Trophoblast cell (in vitro differentiated cells and primary cell): ENCODE results near the gene PRG2.
A peak's percentile ranks its signal among the peaks of the same experiment; 100 is the strongest.
"Not testable (repeated sequence)": the region's sequence is repeated elsewhere in the genome, so short reads cannot be mapped to it uniquely, and the experiment has no call there.

Source experiments
- DNase-seq, 2 donors: peaks; one replicate each; pipeline ENCODE4 v3.0.0-alpha.2; 2016
- H2AFZ ChIP-seq: 2 replicates; pipeline ENCODE4 v1.6.1; 2013; ENCODE audit warnings: low read length, moderate library complexity, mild to moderate bottlenecking; ENCODE audit not compliant: insufficient read depth, poor library complexity
- H2AK5ac ChIP-seq: 2 replicates; pipeline ENCODE4 v1.6.1; 2013; ENCODE audit warnings: mild to moderate bottlenecking, low read length
- H2BK120ac ChIP-seq: 2 replicates; pipeline ENCODE4 v1.6.1; 2013; ENCODE audit warnings: low read length, mild to moderate bottlenecking, moderate library complexity; ENCODE audit not compliant: insufficient read depth, poor library complexity
- H2BK12ac ChIP-seq: 2 replicates; pipeline ENCODE4 v1.6.1; 2013; ENCODE audit warnings: mild to moderate bottlenecking, low read length, moderate library complexity
- H2BK5ac ChIP-seq: 2 replicates; pipeline ENCODE4 v1.6.1; 2013; ENCODE audit warnings: low read length, low read depth, moderate library complexity, mild to moderate bottlenecking; ENCODE audit not compliant: poor library complexity
- H3K14ac ChIP-seq: 2 replicates; pipeline ENCODE4 v1.6.1; 2013; ENCODE audit warnings: mild to moderate bottlenecking, low read length
- H3K18ac ChIP-seq: 2 replicates; pipeline ENCODE4 v1.6.1; 2013; ENCODE audit warnings: mild to moderate bottlenecking, low read length
- H3K23ac ChIP-seq: 2 replicates; pipeline ENCODE4 v1.6.1; 2013; ENCODE audit warnings: low read length
- H3K27ac ChIP-seq: 2 replicates; pipeline ENCODE4 v1.5.1; 2013; ENCODE audit warnings: low read depth, mild to moderate bottlenecking, inconsistent platforms, low read length, moderate library complexity
- H3K27me3 ChIP-seq: 2 replicates; pipeline ENCODE4 v1.6.1; 2013; ENCODE audit warnings: inconsistent platforms, mild to moderate bottlenecking, low read length, moderate library complexity; ENCODE audit not compliant: insufficient read depth
- H3K36me3 ChIP-seq, 2 experiments: 1 replicate in 1 of 2; 2 replicates in 1 of 2; pipeline ENCODE4 v1.6.1; 2013; ENCODE audit warnings: low read length in 2 of 2, mild to moderate bottlenecking in 2 of 2, moderate library complexity in 1 of 2; ENCODE audit not compliant: insufficient read depth in 2 of 2, control insufficient read depth in 1 of 2
- H3K4ac ChIP-seq: 2 replicates; pipeline ENCODE4 v1.6.1; 2013; ENCODE audit warnings: low read depth, mild to moderate bottlenecking, low read length, moderate library complexity
- H3K4me1 ChIP-seq, 2 experiments: 1 replicate in 1 of 2; 2 replicates in 1 of 2; pipeline ENCODE4 v1.6.1; 2013; ENCODE audit warnings: low read length in 2 of 2, mild to moderate bottlenecking in 2 of 2, moderate library complexity in 1 of 2; ENCODE audit not compliant: insufficient read depth in 2 of 2, control insufficient read depth in 1 of 2
- H3K4me2 ChIP-seq: 2 replicates; pipeline ENCODE4 v1.6.1; 2013; ENCODE audit warnings: inconsistent platforms, mild to moderate bottlenecking, low read length, moderate library complexity
- H3K4me3 ChIP-seq: 2 replicates; pipeline ENCODE4 v1.5.1; 2013; ENCODE audit warnings: mild to moderate bottlenecking, low read depth, low read length, inconsistent platforms
- H3K79me1 ChIP-seq: one replicate; pipeline ENCODE4 v1.6.1; 2013; ENCODE audit warnings: low read length
- H3K79me2 ChIP-seq: 2 replicates; pipeline ENCODE4 v1.6.1; 2013; ENCODE audit warnings: low read length, mild to moderate bottlenecking; ENCODE audit not compliant: control insufficient read depth, insufficient read depth, poor library complexity
- H3K9ac ChIP-seq: 2 replicates; pipeline ENCODE4 v1.6.1; 2013; ENCODE audit warnings: mild to moderate bottlenecking, low read length
- H3K9me3 ChIP-seq: 2 replicates; pipeline ENCODE4 v1.6.1; 2013; ENCODE audit warnings: low read depth, mild to moderate bottlenecking, control low read depth, inconsistent platforms, low read length; ENCODE audit not compliant: insufficient read depth
- H4K12ac ChIP-seq: 2 replicates; pipeline ENCODE4 v1.6.1; 2013; ENCODE audit warnings: low read depth, mild to moderate bottlenecking, low read length, moderate library complexity
- H4K8ac ChIP-seq: 2 replicates; pipeline ENCODE4 v1.6.1; 2013; ENCODE audit warnings: low read depth, mild to moderate bottlenecking, low read length, moderate library complexity
- H4K91ac ChIP-seq: one replicate; pipeline ENCODE4 v1.6.1; 2013; ENCODE audit warnings: low read depth, mild to moderate bottlenecking, low read length, moderate library complexity
- WGBS: extraction: QIAGEN DNeasy Blood & Tissue Kit; methylation state at CpG from one replicate; pipeline ENCODE4 v1.1.7; 2013; ENCODE audit warnings: missing lambda C conversion rate; ENCODE audit not compliant: insufficient read length, insufficient coverage; ENCODE audit errors: extremely low coverage; 5-methylcytosine and 5-hydroxymethylcytosine counted together

Gene PRG2

GRCh38 chr11:57361926-57362325 is 28.5 kb downstream of the PRG2 start:
- no peaks in the 10 kb centered on the region for H3K9me3 ChIP-seq
- H3K4ac ChIP-seq: no peak overlapping the region
- H3K14ac ChIP-seq: no peak overlapping the region
- no peak overlapping the region for H3K9ac ChIP-seq
- no peaks in the 10 kb centered on the region for H3K79me1 ChIP-seq
- no peaks in the 10 kb centered on the region for H3K79me2 ChIP-seq
- H4K91ac ChIP-seq: no peak overlapping the region
- H3K27me3 ChIP-seq: no peaks in the 10 kb centered on the region
- no peak overlapping the region for H3K4me2 ChIP-seq
- H2BK5ac ChIP-seq: no peak overlapping the region
- no peak overlapping the region for H2AK5ac ChIP-seq
- H3K4me3 ChIP-seq: no peak overlapping the region
- WGBS: no CpG with 5 or more reads among the region's 3 CpGs
- no peak for DNase-seq
- no peak overlapping the region for H2BK12ac ChIP-seq
- H4K12ac ChIP-seq: no peak overlapping the region
- no peak overlapping the region for H4K8ac ChIP-seq
- peak overlapping the region; percentile 21 for H3K23ac ChIP-seq
- no peak overlapping the region for H2BK120ac ChIP-seq
- H2AFZ ChIP-seq: no peak overlapping the region
- no peak overlapping the region for H3K27ac ChIP-seq
- H3K36me3 ChIP-seq: no peaks in the 10 kb centered on the region
- H3K4me1 ChIP-seq: no peaks in the 10 kb centered on the region
- no peak overlapping the region for H3K18ac ChIP-seq

GRCh38 chr11:57361420-57361819 is 29.0 kb downstream of the PRG2 start:
- not testable (repeated sequence) for H3K27me3 ChIP-seq, H3K79me1 ChIP-seq, H2BK5ac ChIP-seq, H3K4me3 ChIP-seq, H2BK120ac ChIP-seq, H4K8ac ChIP-seq, H2BK12ac ChIP-seq, H2AK5ac ChIP-seq, H3K4ac ChIP-seq, H3K9ac ChIP-seq, H3K23ac ChIP-seq, H4K12ac ChIP-seq, H3K14ac ChIP-seq, H3K4me2 ChIP-seq, H4K91ac ChIP-seq, H3K79me2 ChIP-seq, H3K4me1 ChIP-seq, H3K9me3 ChIP-seq, H3K18ac ChIP-seq, H2AFZ ChIP-seq, H3K27ac ChIP-seq, DNase-seq, H3K36me3 ChIP-seq

GRCh38 chr11:57360991-57361390 is 29.5 kb downstream of the PRG2 start:
- Histone ChIP-seq H4K91ac (no peak overlapping the region), H3K4me3 (no peak overlapping the region), H3K36me3 (no peaks in the 10 kb centered on the region), H2BK120ac (no peak overlapping the region), H3K79me1 (no peaks in the 10 kb centered on the region), H2AFZ (no peak overlapping the region), H3K79me2 (no peaks in the 10 kb centered on the region), H3K23ac (no peak overlapping the region), H2BK5ac (no peak overlapping the region), H3K4ac (no peak overlapping the region), H3K9me3 (no peaks in the 10 kb centered on the region), H4K12ac (no peak overlapping the region), H4K8ac (no peak overlapping the region), H2AK5ac (no peak overlapping the region), H3K9ac (no peak overlapping the region), H3K18ac (no peak overlapping the region), H3K4me2 (no peak overlapping the region), H3K27ac (no peak overlapping the region), H3K14ac (no peak overlapping the region), H3K27me3 (no peaks in the 10 kb centered on the region), H3K4me1 (no peaks in the 10 kb centered on the region), H2BK12ac (no peak overlapping the region)
- WGBS: no CpG with 5 or more reads among the region's 8 CpGs
- no peak for DNase-seq

- no CpG with 5 or more reads among the region's 9 CpGs for WGBS
- no peak overlapping the region for H3K9ac ChIP-seq
Measured at GRCh38 chr11:57359896-57360690, 30.4 kb downstream of the PRG2 start.

More at GRCh38 chr11:57359896-57360690, 30.4 kb downstream of the PRG2 start:
- H3K9me3 ChIP-seq: no peaks in the 10 kb centered on the region
- H3K18ac ChIP-seq: no peak overlapping the region
- no peak overlapping the region for H3K4ac ChIP-seq
- no peak overlapping the region for H4K91ac ChIP-seq
- no peak overlapping the region for H3K4me2 ChIP-seq
- H3K36me3 ChIP-seq: no peaks in the 10 kb centered on the region
- H3K4me1 ChIP-seq: no peaks in the 10 kb centered on the region
- no peaks in the 10 kb centered on the region for H3K79me2 ChIP-seq
- H2AFZ ChIP-seq: no peak overlapping the region
- H4K8ac ChIP-seq: no peak overlapping the region
- no peak overlapping the region for H2BK5ac ChIP-seq
- H3K27ac ChIP-seq: no peak overlapping the region
- no peak overlapping the region for H3K14ac ChIP-seq
- no peak overlapping the region for H2AK5ac ChIP-seq
- no peak overlapping the region for H2BK120ac ChIP-seq
- no peak overlapping the region for H3K4me3 ChIP-seq
- no peaks in the 10 kb centered on the region for H3K79me1 ChIP-seq
- DNase-seq: no peak
- no peak overlapping the region for H2BK12ac ChIP-seq
- no peak overlapping the region for H4K12ac ChIP-seq
- H3K23ac ChIP-seq: no peak overlapping the region
- H3K27me3 ChIP-seq: no peaks in the 10 kb centered on the region
